GM13977 (cell line): ENCODE data around the gene PRDX2.

Experiments
- DNase-seq: peaks from one replicate; pipeline ENCODE4 v3.0.0; 2012; ENCODE audit warnings: low spot score
- in situ Hi-C: fragments of 300-500 bp; cut with MboI; formaldehyde crosslinking; loops from one replicate; pipeline ENCODE4 v1.12.0; 2022; ENCODE audit warnings: low sequenced_read_pairs, low pct_unique_long_range_greater_than_20kb, mixed read lengths, inconsistent platforms; ENCODE audit not compliant: unreplicated experiment
- TF ChIP-seq, protein P1 (sequence below): IDR thresholded peaks from 2 replicates; pipeline ENCODE4 v1.5.1; 2012; ENCODE audit warnings: mild to moderate bottlenecking, control low read depth; ENCODE audit not compliant: insufficient read depth; ENCODE audit errors: extremely low read depth, missing control alignments

PRDX2 gene

GRCh38 chr19:12752056-12752781 is 49.4 kb downstream of the PRDX2 start:
- TF ChIP-seq, protein P1, sequence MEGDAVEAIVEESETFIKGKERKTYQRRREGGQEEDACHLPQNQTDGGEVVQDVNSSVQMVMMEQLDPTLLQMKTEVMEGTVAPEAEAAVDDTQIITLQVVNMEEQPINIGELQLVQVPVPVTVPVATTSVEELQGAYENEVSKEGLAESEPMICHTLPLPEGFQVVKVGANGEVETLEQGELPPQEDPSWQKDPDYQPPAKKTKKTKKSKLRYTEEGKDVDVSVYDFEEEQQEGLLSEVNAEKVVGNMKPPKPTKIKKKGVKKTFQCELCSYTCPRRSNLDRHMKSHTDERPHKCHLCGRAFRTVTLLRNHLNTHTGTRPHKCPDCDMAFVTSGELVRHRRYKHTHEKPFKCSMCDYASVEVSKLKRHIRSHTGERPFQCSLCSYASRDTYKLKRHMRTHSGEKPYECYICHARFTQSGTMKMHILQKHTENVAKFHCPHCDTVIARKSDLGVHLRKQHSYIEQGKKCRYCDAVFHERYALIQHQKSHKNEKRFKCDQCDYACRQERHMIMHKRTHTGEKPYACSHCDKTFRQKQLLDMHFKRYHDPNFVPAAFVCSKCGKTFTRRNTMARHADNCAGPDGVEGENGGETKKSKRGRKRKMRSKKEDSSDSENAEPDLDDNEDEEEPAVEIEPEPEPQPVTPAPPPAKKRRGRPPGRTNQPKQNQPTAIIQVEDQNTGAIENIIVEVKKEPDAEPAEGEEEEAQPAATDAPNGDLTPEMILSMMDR: no peak
- in situ Hi-C loops: loop anchor here (10.0 kb wide), 1 partner anchor 187 kb away; no protein-coding TSS in a partner anchor
- DNase-seq: no peak

DNA sequence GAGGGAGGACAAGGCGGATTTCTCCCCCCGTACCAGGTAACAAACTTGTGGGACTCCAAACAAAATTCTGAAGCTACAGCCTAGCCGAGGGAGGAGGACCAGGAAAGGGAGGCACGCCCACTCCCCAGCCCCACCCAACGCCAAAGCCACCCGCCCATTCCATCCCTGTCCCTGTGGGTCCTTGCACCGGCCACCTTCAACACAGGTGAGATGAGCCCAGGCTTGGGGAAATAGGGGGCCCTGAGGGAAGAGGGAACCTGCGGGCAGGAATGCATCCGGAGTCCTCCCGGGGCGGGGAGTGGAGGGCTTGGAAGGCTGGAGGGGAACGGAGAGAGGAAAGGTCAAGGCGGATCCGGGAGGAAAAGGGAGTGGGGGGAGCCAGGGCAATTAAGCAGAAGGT is 50.0 kb downstream of the PRDX2 start, which contains the start of gene BEST2:
TSS of gene BEST2 (plus strand) at position 157 of the 400 bp plus-strand sequence. CDS start 802 bp downstream, outside the sequence.
- in situ Hi-C loops: loop anchor here (10.0 kb wide), 1 partner anchor 187 kb away; no protein-coding TSS in a partner anchor
- DNase-seq: no peak
- TF ChIP-seq, protein P1: no peak

DNA sequence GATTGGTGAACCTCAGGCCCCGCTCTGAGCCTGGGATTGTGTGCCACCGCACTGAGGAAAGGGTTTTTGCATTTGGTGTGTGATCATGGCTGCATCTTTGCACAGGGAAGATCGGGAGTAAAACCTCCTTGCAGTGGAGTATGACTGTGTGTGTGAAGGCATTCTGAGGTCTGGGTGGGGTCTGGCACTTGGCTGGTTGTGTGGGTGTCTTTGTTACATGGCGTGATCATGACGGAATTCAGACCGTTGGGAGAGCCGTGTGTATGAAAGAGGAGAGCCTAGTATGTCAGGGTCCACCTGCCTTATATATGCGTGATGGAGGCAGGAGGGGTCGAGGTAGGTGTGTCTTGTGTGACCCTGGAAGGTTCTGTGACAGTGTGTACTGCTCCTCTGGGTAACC is 50.7 kb downstream of the PRDX2 start:
- DNase-seq: no peak
- in situ Hi-C loops: loop anchor here (10.0 kb wide), 1 partner anchor 186 kb away; no protein-coding TSS in a partner anchor
- TF ChIP-seq, protein P1: no peak

- DNase-seq: no peak
- TF ChIP-seq, protein P1: no peak
- in situ Hi-C loops: loop anchor here (10.0 kb wide), 1 partner anchor 185 kb away; no protein-coding TSS in a partner anchor
These were observed 51.6 kb downstream of the PRDX2 start for GRCh38 chr19:12749938-12750521.

GRCh38 chr19:12748489-12748888 is 53.1 kb downstream of the PRDX2 start:
- TF ChIP-seq, protein P1: no peak
- no peak for DNase-seq
- in situ Hi-C loops: no loop called here
